CD4-positive, alpha-beta T cell (primary cell): ENCODE data around the gene PHYHD1. TPM values are rescaled to one million over a fixed set of nuclear protein-coding genes. Genes with fewer than 3 reads are reported as not detected.
A peak's percentile ranks its signal among the peaks of the same experiment; 100 is the strongest.

Source experiments
- ATAC-seq: fragments of 200-7000 bp; cut with Tn5 transposase; one replicate; pipeline ENCODE4 v1.10.0; 2022; ENCODE audit warnings: mild to moderate bottlenecking; ENCODE audit not compliant: poor library complexity
- CTCF ChIA-PET: fragments of 350-600 bp; sonication (Branson Sonifier 250); formaldehyde crosslinking; loops from one replicate; lab custom pipeline; 2021; ENCODE audit warnings: antibody characterized with exemption, inconsistent platforms; lab: Charles Lee
- POLR2A ChIA-PET: fragments of 350-600 bp; sonication (Branson Sonifier 250); formaldehyde crosslinking; loops from one replicate; lab custom pipeline; 2021; ENCODE audit warnings: antibody characterized with exemption, inconsistent platforms; lab: Charles Lee
- DNase-seq, 14 experiments: peaks; one replicate each; pipeline ENCODE4 v3.0.0-alpha.2; 2013 to 2020; ENCODE audit warnings: mixed read lengths in 2 of 14
- H3K27ac ChIP-seq, 2 donors: one replicate each; pipeline versions ENCODE4 v1.5.1 to v1.7.0; 2013; ENCODE audit warnings: low read length in 2 of 2, low read depth in 1 of 2, mild to moderate bottlenecking in 1 of 2
- H3K27me3 ChIP-seq, 2 experiments: 1 replicate in 1 of 2; 2 replicates in 1 of 2; pipeline versions ENCODE4 v1.6.1 to v1.7.0; 2013; ENCODE audit warnings: low read length in 2 of 2, control low read depth in 1 of 2, mild to moderate bottlenecking in 1 of 2, moderate library complexity in 1 of 2; ENCODE audit not compliant: insufficient read depth in 2 of 2, control insufficient read depth in 1 of 2
- H3K36me3 ChIP-seq: one replicate; pipeline ENCODE4 v1.6.1; 2013; ENCODE audit warnings: low read length, control low read depth; ENCODE audit not compliant: insufficient read depth
- H3K4me1 ChIP-seq: one replicate; pipeline ENCODE4 v1.6.1; 2013; ENCODE audit warnings: low read length, control low read depth; ENCODE audit not compliant: insufficient read depth
- H3K4me3 ChIP-seq: one replicate; pipeline ENCODE4 v1.5.1; 2013; ENCODE audit warnings: mild to moderate bottlenecking, low read length, moderate library complexity
- H3K9me3 ChIP-seq, 2 experiments: 1 replicate in 1 of 2; 2 replicates in 1 of 2; pipeline versions ENCODE4 v1.6.1 to v1.7.0; 2013; ENCODE audit warnings: low read length in 2 of 2, mild to moderate bottlenecking in 2 of 2, control low read depth in 1 of 2, moderate library complexity in 1 of 2; ENCODE audit not compliant: control insufficient read depth in 1 of 2, insufficient read depth in 1 of 2
- H3K27ac Mint-ChIP-seq: one replicate; pipeline ENCODE4 v1.8.0; 2020; ENCODE audit warnings: mixed read lengths
- H3K27me3 Mint-ChIP-seq: one replicate; pipeline ENCODE4 v1.8.0; 2021; ENCODE audit warnings: mixed read lengths
- H3K36me3 Mint-ChIP-seq: one replicate; pipeline ENCODE4 v1.8.0; 2021; ENCODE audit warnings: low read depth, mixed read lengths
- H3K4me1 Mint-ChIP-seq: one replicate; pipeline ENCODE4 v1.8.0; 2021; ENCODE audit warnings: low read depth, mixed read lengths
- H3K4me3 Mint-ChIP-seq: one replicate; pipeline ENCODE4 v1.8.0; 2020; ENCODE audit warnings: mild to moderate bottlenecking, mixed read lengths
- H3K9me3 Mint-ChIP-seq: one replicate; pipeline ENCODE4 v1.8.0; 2020; ENCODE audit warnings: mixed read lengths
- intact Hi-C, 2 experiments: fragments of 100-400 bp; cut with DNase I in 1 of 2; cut with micrococcal nuclease in 1 of 2; formaldehyde crosslinking; loops; one replicate each; pipeline versions ENCODE4 v1.15.1 to v1.9.0; 2023 to 2025; cut with DNase I, micrococcal nuclease
- total RNA-seq, 174 experiments: library from RNA in 2 of 174; stranded (reverse) in 2 of 174; gene quantifications; one replicate each; pipeline ENCODE4 v1.2.3 and lab custom pipeline; 2021 to 2026
- TF ChIP-seq, protein P1 (sequence below): fragments of 200-600 bp; IDR thresholded peaks from one replicate; pipeline ENCODE4 v1.8.0; 2022; ENCODE audit warnings: antibody characterized with exemption, mild to moderate bottlenecking

The PHYHD1 gene
- total RNA-seq, 2 experiments from 2014 or later: 1.6 to 2.6 TPM

DNA sequence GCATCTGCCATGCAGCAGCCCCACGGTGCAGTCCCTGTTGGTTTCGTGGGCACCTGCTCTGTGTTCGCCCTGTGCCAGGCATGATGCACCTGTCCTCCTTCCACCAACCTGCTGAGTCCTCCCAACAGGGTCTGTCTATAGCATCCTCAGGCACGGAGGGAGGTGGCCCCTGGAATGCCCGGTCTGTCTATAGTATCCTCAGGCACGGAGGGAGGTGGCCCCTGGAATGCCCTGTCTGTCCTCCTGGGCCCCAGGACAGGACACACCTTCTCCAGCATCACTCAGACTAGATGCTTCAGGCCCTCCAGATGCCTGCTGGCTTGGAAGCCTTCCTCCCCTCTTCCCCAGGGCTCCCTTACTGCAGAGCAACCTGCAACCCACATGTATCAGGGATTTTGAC, 9.9 kb upstream of the PHYHD1 start:
- peak overlapping the region in 1 of 2 donors; percentile 10 for H3K27ac ChIP-seq
- intact Hi-C loops: no loop called here
- H3K4me1 Mint-ChIP-seq: peaks cover 40% of the 10 kb centered on the region
- H3K27me3 ChIP-seq: no peaks in the 10 kb centered on the region
- ChIA-PET CTCF (no interaction called here), POLR2A (no interaction called here)
- H3K9me3 ChIP-seq: no peaks in the 10 kb centered on the region
- H3K9me3 Mint-ChIP-seq: no peaks in the 10 kb centered on the region
- H3K4me3 ChIP-seq: no peak overlapping the region
- ATAC-seq: no peak
- H3K27ac Mint-ChIP-seq: peak overlapping the region; percentile 72
- H3K27me3 Mint-ChIP-seq: no peaks in the 10 kb centered on the region
- H3K4me3 Mint-ChIP-seq: no peak overlapping the region
- no peak for DNase-seq
- peaks cover 78% of the 10 kb centered on the region for H3K36me3 Mint-ChIP-seq
- H3K36me3 ChIP-seq: peaks cover 79% of the 10 kb centered on the region
- peaks cover 59% of the 10 kb centered on the region for H3K4me1 ChIP-seq
- TF ChIP-seq, protein P1, sequence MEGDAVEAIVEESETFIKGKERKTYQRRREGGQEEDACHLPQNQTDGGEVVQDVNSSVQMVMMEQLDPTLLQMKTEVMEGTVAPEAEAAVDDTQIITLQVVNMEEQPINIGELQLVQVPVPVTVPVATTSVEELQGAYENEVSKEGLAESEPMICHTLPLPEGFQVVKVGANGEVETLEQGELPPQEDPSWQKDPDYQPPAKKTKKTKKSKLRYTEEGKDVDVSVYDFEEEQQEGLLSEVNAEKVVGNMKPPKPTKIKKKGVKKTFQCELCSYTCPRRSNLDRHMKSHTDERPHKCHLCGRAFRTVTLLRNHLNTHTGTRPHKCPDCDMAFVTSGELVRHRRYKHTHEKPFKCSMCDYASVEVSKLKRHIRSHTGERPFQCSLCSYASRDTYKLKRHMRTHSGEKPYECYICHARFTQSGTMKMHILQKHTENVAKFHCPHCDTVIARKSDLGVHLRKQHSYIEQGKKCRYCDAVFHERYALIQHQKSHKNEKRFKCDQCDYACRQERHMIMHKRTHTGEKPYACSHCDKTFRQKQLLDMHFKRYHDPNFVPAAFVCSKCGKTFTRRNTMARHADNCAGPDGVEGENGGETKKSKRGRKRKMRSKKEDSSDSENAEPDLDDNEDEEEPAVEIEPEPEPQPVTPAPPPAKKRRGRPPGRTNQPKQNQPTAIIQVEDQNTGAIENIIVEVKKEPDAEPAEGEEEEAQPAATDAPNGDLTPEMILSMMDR: no peak

DNA sequence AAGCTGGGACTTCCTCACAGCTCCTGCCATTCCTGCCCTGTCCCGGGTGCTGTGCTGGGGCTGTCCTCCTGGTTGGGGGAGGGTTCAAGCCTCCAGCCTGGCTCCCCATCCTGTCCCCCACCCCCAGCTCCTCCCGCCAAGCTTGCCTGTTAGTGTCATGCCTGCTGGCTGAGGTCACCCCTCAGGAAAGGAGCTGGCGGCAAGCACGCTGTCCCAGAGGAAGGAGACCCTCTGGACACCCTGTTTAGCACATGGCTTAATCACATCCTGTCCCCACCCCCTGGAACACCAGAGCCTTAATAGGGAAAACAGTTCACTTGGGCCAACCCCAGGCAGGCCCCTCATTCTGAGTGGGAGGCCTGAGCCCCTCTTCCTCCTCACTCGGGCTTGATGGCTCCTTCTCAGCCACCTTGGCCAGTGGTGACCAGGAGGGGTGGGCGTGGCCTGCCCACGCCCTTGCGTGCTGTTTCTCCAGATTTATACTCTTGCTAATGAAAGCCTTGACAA, 9.2 kb upstream of the PHYHD1 start:
- Histone ChIP-seq H3K4me3 (no peak overlapping the region), H3K36me3 (peaks cover 84% of the 10 kb centered on the region), H3K27me3 (no peaks in the 10 kb centered on the region), H3K27ac (no peak overlapping the region), H3K4me1 (peaks cover 57% of the 10 kb centered on the region), H3K9me3 (no peaks in the 10 kb centered on the region)
- no peak overlapping the region for H3K4me3 Mint-ChIP-seq
- intact Hi-C loops: no loop called here
- ChIA-PET CTCF (no interaction called here), POLR2A (no interaction called here)
- TF ChIP-seq, protein P1: no peak
- H3K4me1 Mint-ChIP-seq: peaks cover 37% of the 10 kb centered on the region
- H3K27ac Mint-ChIP-seq: peak overlapping the region; percentile 72
- H3K9me3 Mint-ChIP-seq: no peaks in the 10 kb centered on the region
- DNase-seq (no peak), ATAC-seq (no peak)
- H3K36me3 Mint-ChIP-seq: peaks cover 77% of the 10 kb centered on the region
- H3K27me3 Mint-ChIP-seq: no peaks in the 10 kb centered on the region

DNA sequence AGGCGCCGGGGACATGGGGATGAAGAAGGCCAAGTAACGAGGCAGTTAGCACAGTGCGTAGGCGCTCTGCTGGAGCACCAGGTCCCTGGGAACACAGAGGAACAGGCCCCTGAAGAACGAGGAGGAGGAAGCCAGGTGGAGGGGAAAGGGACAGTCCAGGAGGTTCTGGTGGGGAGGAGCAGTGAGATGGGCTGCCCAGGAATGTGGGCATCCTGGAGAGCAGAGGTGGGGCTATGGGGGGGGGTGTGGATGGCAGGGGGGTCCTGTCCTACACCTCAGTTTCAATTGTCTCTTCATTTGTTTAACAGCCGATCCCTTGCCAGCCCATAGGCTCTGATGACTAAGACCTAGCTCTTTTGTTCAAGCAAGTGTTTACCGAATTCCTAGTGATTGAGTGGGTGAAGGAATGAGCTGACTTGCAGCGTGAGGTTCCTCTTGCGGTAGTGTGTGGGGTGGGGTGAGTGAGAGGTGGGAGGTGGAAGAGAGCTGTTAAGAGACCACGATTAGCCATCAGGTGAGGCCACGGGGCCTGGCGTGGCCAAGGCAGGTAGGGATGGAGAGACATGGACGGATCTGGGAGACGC, 8.4 kb upstream of the PHYHD1 start:
- Histone ChIP-seq H3K4me3 (no peak overlapping the region), H3K36me3 (peaks cover 86% of the 10 kb centered on the region), H3K27me3 (no peaks in the 10 kb centered on the region), H3K9me3 (no peaks in the 10 kb centered on the region), H3K27ac (no peak overlapping the region), H3K4me1 (peaks cover 57% of the 10 kb centered on the region)
- Mint-ChIP-seq H3K4me3 (no peak overlapping the region), H3K36me3 (peaks cover 77% of the 10 kb centered on the region), H3K27me3 (no peaks in the 10 kb centered on the region), H3K4me1 (peaks cover 33% of the 10 kb centered on the region), H3K9me3 (no peaks in the 10 kb centered on the region), H3K27ac (peak overlapping the region; percentile 72)
- DNase-seq (no peak), ATAC-seq (no peak)
- POLR2A ChIA-PET: no interaction called here
- intact Hi-C loops: no loop called here
- CTCF ChIA-PET: interaction anchor here (0.6 kb wide), 1 partner anchor 10 kb away, joined by 4 read pairs; no protein-coding TSS in a partner anchor
- TF ChIP-seq, protein P1: no peak
